CD4-positive, alpha-beta T cell treated with Interleukin-17A for 1 hour (primary cell): Measurements from ENCODE around the gene ARFGAP1.
"Not testable (repeated sequence)": the region's sequence is repeated elsewhere in the genome, so short reads cannot be mapped to it uniquely, and the experiment has no call there.

ENCODE experiments used
- DNase-seq: peaks from one replicate; pipeline ENCODE4 v3.0.0-alpha.2; 2020

ARFGAP1 gene

DNA sequence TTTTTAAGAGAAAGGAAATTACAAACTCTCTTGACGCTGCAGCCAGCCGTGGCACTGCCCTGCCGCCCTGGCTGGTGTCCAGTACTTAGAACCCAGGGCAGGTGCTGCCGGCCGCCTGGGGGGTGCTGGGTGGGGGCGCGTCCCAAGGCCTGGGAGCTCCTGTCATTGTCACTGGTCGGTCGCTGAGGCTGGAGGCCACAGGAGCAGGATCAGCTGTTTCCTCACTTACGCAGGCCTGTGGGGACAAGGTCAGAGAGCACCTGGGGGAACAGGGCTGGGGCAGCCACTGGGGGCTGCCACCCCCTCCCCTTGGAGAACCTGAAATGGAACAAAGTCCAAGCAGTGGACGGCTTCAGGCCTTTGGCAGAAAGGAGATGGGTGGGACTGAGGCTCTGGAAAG is 31.3 kb upstream of the ARFGAP1 start:
- no peak for DNase-seq

- no peak for DNase-seq
Observed at GRCh38 chr20:63242736-63243135, 29.9 kb upstream of the ARFGAP1 start.

GRCh38 chr20:63243604-63244247 is 28.9 kb upstream of the ARFGAP1 start:
- DNase-seq, result no peak

- no peak for DNase-seq
Observed at GRCh38 chr20:63244468-63244867, 28.1 kb upstream of the ARFGAP1 start.

GRCh38 chr20:63246490-63247288 is 25.9 kb upstream of the ARFGAP1 start:
- no peak for DNase-seq

DNA sequence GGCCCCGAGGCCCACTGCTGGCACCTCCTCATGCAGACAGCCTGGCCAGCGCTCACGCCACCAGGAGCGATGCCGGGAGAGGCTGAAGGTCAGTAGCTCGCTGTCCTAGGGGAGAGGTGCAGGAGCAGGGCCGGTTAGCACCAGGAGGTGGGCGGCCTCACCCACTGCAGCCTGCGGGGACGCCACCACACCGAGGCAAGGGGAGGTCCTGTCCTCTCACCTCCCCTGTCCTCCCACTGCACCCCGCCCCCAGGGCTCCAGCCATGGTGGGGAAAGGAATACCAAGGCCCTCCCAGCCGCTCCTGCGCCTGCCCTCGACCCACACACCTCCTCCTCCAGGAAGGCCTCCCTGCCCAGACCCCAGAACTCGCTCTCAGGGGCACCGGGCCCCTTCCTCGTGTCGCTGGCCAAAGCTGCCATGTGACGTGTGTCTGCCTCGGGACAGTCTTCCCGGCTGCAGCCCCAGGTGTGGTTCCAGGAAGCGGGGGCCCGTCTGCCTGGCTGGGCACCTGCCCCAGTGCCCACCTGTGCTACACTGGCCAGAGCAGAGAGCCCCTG is 24.9 kb upstream of the ARFGAP1 start:
- DNase-seq, result no peak

- no peak for DNase-seq
Observed at GRCh38 chr20:63248835-63249591, 23.6 kb upstream of the ARFGAP1 start.

GRCh38 chr20:63249891-63250290 is 22.7 kb upstream of the ARFGAP1 start:
- no peak for DNase-seq

GRCh38 chr20:63251350-63251749 is 21.3 kb upstream of the ARFGAP1 start:
- not testable (repeated sequence) for DNase-seq

- no peak for DNase-seq
Observed at GRCh38 chr20:63252284-63252711, 20.3 kb upstream of the ARFGAP1 start.

- DNase-seq, result no peak
Observed at GRCh38 chr20:63253065-63253437, 19.6 kb upstream of the ARFGAP1 start.

DNA sequence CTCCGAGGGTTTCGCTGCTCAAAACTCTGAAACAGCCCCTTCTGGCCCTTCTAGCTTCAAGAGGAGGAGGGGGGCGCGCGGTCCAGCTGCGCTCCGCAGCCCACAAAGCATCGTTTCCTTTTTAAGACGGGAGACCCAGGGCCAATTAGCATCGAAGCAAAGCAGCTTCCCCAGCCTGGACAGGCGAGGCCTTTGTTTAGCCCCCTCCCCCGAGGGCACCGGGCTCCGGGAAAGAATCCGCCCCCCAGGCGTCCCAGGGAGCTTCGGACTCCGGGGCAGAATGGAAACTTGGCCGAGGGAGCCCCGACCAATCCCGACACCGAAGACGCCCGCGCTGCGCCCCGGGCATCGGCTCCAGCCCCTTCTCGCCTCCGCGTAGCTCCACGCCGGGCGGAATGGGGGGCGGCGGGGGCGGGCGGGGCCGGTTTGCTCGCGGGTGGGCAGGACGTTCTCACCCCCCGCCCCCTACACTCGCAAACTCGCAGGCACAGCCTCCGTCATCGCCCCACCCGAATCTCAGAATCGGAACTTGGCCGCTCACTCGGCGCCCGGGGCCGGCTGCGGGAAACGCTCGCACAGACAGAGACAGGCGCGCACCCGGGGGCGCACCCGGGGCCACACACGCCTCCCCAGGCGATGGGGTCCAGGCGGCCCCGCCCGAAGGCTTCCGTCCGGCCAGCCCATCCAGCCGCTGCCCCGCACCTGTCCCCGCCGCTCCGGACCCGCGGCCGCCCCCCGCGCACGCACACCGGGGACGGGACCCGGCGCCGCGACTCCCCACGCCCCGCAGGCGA is 19.0 kb upstream of the ARFGAP1 start:
- DNase-seq, result no peak

DNA sequence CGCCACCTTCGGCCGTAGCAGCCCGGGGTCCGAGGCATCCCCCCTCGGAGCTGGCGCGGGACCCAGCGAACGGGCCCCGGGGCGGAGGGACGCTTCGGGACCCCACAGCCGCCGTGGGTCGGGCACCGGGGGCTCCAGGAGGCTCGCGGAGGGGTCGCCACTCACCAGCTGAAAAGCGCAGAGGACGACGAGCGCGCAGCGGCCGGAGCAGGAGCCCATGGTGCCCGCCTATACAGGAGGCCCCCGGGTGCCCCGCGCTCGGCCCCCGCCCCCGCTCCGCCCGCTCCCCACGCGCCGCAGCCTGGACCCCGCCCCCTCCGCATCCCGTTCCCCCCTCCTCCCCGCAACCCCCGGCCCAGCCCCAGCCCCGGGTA is 18.4 kb upstream of the ARFGAP1 start, which contains the start of gene NKAIN4:
Gene NKAIN4 (minus strand): TSS at position 232 of the 374 bp plus-strand sequence. CDS start 13 bp downstream, at position 219.
- DNase-seq, result no peak

- no peak for DNase-seq
Observed at GRCh38 chr20:63254606-63255384, 17.8 kb upstream of the ARFGAP1 start.

DNA sequence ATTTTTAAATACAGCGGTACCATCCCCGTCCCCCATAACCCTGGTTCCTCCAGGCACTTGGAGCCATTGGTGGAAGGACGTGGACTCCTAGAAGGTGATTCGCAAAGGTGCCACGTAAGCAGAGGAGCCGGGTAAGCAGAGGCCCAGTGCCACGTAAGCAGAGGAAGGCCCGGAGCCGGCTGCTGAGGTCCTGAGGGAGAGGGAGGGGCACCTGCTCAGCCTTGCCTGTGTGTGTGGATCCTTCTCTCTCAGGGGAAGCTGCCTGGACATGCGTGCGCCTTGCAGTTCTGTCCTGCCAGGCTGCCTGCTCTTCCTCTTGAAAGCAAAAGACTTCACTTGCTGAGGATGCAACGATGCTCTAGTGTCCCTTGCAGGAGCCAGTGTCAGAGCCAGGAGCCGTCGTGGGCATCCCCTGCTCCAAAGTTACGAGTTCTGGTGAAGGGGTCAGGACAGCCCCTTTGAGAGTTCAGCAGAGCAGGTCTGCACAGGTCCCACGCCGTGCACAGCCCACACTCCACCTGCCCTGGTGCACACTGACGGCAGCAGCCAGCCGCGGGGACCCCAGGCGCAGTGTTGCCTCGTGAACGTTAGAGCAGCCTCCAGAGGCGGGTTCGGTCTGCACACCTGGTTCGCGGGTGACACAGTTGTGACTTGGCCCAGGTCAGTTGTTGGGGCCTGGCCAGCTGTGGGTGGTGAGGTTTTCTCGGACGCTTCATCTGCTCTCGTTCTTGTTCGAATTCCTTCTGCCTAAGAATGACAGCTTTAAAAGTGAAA is 16.5 kb upstream of the ARFGAP1 start:
- DNase-seq, result no peak

DNA sequence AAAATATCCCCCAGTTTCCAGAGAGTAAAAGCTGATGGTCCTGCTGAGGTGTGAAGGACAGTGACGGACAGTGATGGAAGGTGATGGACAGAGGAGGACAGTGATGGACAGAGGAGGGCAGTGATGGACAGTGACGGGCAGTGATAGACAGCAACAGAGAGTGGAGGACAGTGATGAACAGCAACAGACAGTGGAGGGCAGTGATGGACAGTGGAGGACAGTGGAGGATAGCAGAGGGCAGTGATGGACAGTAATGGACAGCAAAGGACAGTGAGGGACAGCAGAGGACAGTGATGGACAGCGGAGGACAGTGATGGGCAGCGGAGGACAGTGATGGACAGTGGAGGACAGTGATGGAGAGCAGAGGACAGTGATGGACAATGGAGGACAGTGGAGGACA is 15.7 kb upstream of the ARFGAP1 start:
- no peak for DNase-seq

- DNase-seq, result no peak
Observed at GRCh38 chr20:63257629-63258028, 15.0 kb upstream of the ARFGAP1 start.

DNA sequence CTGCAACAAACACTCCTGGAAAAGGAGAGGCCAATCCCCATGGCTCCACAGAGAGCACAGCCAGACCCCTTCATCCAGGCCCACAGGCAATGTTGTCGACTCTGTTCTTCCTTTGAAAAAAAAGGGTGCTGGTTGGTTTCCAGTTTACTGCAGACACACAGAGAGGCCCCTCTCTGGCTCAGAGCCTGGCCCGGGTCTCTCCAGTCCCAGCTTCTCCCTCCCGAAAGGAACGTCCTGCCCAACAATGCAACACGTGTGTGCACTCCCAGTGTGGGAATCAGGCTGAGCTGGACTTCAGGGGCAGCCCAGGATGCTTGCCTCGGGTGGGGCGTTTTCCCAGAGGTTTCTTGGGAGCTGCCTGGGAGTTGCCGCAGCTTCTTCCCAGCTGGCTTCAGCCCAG is 13.8 kb upstream of the ARFGAP1 start:
- DNase-seq, result no peak

DNA sequence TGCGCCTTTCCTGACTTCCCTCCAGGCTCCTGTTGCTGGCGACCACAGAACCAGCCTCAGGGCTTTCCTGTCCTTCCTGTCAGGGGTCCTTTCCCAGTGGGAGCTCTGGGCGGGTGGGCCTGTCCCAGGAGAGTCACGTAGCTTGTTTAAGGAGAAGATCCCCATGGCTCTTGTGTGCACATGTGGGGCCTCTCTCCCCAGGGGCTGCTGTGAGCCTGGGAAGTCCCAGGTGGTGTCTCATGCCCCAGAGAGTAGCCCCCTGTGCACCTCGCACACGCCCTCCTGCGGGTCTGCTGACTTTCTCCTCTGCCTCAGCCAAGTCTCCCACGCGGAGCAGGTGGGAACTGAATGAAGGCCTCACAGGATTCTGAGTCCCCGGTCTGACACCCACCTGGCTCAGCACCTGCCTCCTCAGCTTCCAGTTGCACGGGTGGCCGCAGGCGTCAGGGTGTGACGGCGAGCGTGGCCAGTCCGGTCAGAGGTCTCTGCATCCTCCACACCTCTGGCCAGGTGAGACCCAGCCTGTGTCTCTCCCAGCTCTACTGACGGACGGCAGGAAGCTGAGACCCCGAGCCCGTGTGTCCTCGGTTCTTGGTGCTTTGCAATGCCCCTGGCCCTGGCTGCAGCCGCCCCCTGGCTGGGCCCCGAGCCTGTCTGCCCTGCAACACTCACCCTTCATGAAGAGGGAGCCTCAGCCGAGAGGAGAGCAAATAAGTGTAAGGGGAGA is 12.7 kb upstream of the ARFGAP1 start:
- no peak for DNase-seq

GRCh38 chr20:63260521-63260920 is 12.1 kb upstream of the ARFGAP1 start:
- DNase-seq, result no peak
